Activated naive CD8-positive, alpha-beta T cell treated with anti-CD3 and anti-CD28 coated beads, Interleukin-2, amount 50 U/mL, for 24 hours (primary cell): ENCODE results near the gene TTLL6.
"Not testable (repeated sequence)": the region's sequence is repeated elsewhere in the genome, so short reads cannot be mapped to it uniquely, and the experiment has no call there.

ENCODE experiments used
- ATAC-seq: fragments of 150-1000 bp; cut with Tn5 transposase; one replicate; pipeline ENCODE4 v1.10.0; 2021
- DNase-seq: peaks from one replicate; pipeline ENCODE4 v3.0.0; 2021
- H3K27ac Mint-ChIP-seq: one replicate; pipeline ENCODE4 v1.8.0; 2021; ENCODE audit warnings: mild to moderate bottlenecking, mixed read lengths
- H3K27me3 Mint-ChIP-seq: one replicate; pipeline ENCODE4 v1.8.0; 2021; ENCODE audit warnings: mixed read lengths
- H3K36me3 Mint-ChIP-seq: one replicate; pipeline ENCODE4 v1.8.0; 2021; ENCODE audit warnings: low read depth, mixed read lengths
- H3K4me1 Mint-ChIP-seq: one replicate; pipeline ENCODE4 v1.8.0; 2021; ENCODE audit warnings: mixed read lengths
- H3K4me3 Mint-ChIP-seq: one replicate; pipeline ENCODE4 v1.8.0; 2021; ENCODE audit warnings: mild to moderate bottlenecking, moderate library complexity, mixed read lengths
- H3K9me3 Mint-ChIP-seq: one replicate; pipeline ENCODE4 v1.8.0; 2021; ENCODE audit warnings: mixed read lengths

The TTLL6 gene

GRCh38 chr17:48830840-48831548 lies 14.0 kb upstream of the TTLL6 start, which contains the start of gene CALCOCO2:
Gene CALCOCO2 (plus strand): TSS chr17:48831035. CDS start chr17:48841708, 10,673 bp downstream.
- Mint-ChIP-seq H3K27me3 (no peaks in the 10 kb centered on the region), H3K4me1 (peaks cover 62% of the 10 kb centered on the region), H3K9me3 (no peaks in the 10 kb centered on the region), H3K27ac (peak within 1 kb of the TSS; percentile 95), H3K36me3 (peaks cover under 1% of the 10 kb centered on the region), H3K4me3 (peak within 1 kb of the TSS; percentile 95)
- ATAC-seq (peak; percentile 93), DNase-seq (peak; percentile 93)

- Mint-ChIP-seq H3K27me3 (peaks cover 17% of the 10 kb centered on the region), H3K4me3 (no peak overlapping the region), H3K36me3 (no peaks in the 10 kb centered on the region), H3K4me1 (peaks cover 13% of the 10 kb centered on the region), H3K27ac (no peak overlapping the region), H3K9me3 (no peaks in the 10 kb centered on the region)
- ATAC-seq: no peak
- DNase-seq: no peak
Measured at GRCh38 chr17:48825446-48826381, 8.7 kb upstream of the TTLL6 start.

- not testable (repeated sequence) for DNase-seq, H3K9me3 Mint-ChIP-seq, H3K4me1 Mint-ChIP-seq, H3K27ac Mint-ChIP-seq, H3K36me3 Mint-ChIP-seq, H3K4me3 Mint-ChIP-seq, ATAC-seq
- peaks cover 44% of the 10 kb centered on the region for H3K27me3 Mint-ChIP-seq
Measured at GRCh38 chr17:48820936-48821335, 3.9 kb upstream of the TTLL6 start.

- Mint-ChIP-seq H3K36me3 (no peaks in the 10 kb centered on the region), H3K9me3 (no peaks in the 10 kb centered on the region), H3K4me1 (peaks cover 14% of the 10 kb centered on the region), H3K4me3 (no peak overlapping the region), H3K27ac (no peak overlapping the region), H3K27me3 (peaks cover 57% of the 10 kb centered on the region)
- no peak for DNase-seq
- no peak for ATAC-seq
Measured at GRCh38 chr17:48819466-48819865, 2.4 kb upstream of the TTLL6 start.

GRCh38 chr17:48818361-48818841 lies 1.4 kb upstream of the TTLL6 start:
- peaks cover 15% of the 10 kb centered on the region for H3K4me1 Mint-ChIP-seq
- H3K27ac Mint-ChIP-seq: no peak overlapping the region
- H3K27me3 Mint-ChIP-seq: peaks cover 62% of the 10 kb centered on the region
- DNase-seq: no peak
- no peak for ATAC-seq
- no peak overlapping the region for H3K4me3 Mint-ChIP-seq
- H3K9me3 Mint-ChIP-seq: no peaks in the 10 kb centered on the region
- no peaks in the 10 kb centered on the region for H3K36me3 Mint-ChIP-seq

GRCh38 chr17:48816438-48816773 lies 623 bp downstream of the TTLL6 start:
- ATAC-seq (no peak), DNase-seq (no peak)
- no peak overlapping the region for H3K27ac Mint-ChIP-seq
- H3K9me3 Mint-ChIP-seq: no peaks in the 10 kb centered on the region
- peak overlapping the region; percentile 68 for H3K4me3 Mint-ChIP-seq
- peaks cover 15% of the 10 kb centered on the region for H3K4me1 Mint-ChIP-seq
- no peaks in the 10 kb centered on the region for H3K36me3 Mint-ChIP-seq
- H3K27me3 Mint-ChIP-seq: peaks cover 58% of the 10 kb centered on the region

- Mint-ChIP-seq H3K9me3 (no peaks in the 10 kb centered on the region), H3K27ac (no peak overlapping the region), H3K36me3 (no peaks in the 10 kb centered on the region), H3K4me3 (no peak overlapping the region), H3K4me1 (peaks cover 15% of the 10 kb centered on the region), H3K27me3 (peaks cover 52% of the 10 kb centered on the region)
- DNase-seq (no peak), ATAC-seq (no peak)
Measured at GRCh38 chr17:48815311-48815710, 1.7 kb downstream of the TTLL6 start.

- no peaks in the 10 kb centered on the region for H3K36me3 Mint-ChIP-seq
- ATAC-seq (peak; percentile 42), DNase-seq (peak; percentile 63)
- H3K27ac Mint-ChIP-seq: no peak overlapping the region
- peaks cover 15% of the 10 kb centered on the region for H3K4me1 Mint-ChIP-seq
- H3K4me3 Mint-ChIP-seq: no peak overlapping the region
- H3K9me3 Mint-ChIP-seq: no peaks in the 10 kb centered on the region
- H3K27me3 Mint-ChIP-seq: peaks cover 52% of the 10 kb centered on the region
Measured at GRCh38 chr17:48814504-48814903, 2.5 kb downstream of the TTLL6 start.

- H3K27me3 Mint-ChIP-seq: peaks cover 34% of the 10 kb centered on the region
- H3K9me3 Mint-ChIP-seq: no peaks in the 10 kb centered on the region
- no peak for ATAC-seq
- H3K4me1 Mint-ChIP-seq: peaks cover 15% of the 10 kb centered on the region
- no peaks in the 10 kb centered on the region for H3K36me3 Mint-ChIP-seq
- DNase-seq: no peak
- no peak overlapping the region for H3K4me3 Mint-ChIP-seq
- H3K27ac Mint-ChIP-seq: no peak overlapping the region
Measured at GRCh38 chr17:48812001-48812400, 5.0 kb downstream of the TTLL6 start.

GRCh38 chr17:48809182-48809581 lies 7.8 kb downstream of the TTLL6 start:
- no peaks in the 10 kb centered on the region for H3K36me3 Mint-ChIP-seq

GRCh38 chr17:48804936-48805411 lies 12.1 kb downstream of the TTLL6 start:
- H3K36me3 Mint-ChIP-seq: no peaks in the 10 kb centered on the region
- DNase-seq: peak; percentile 78
- peak; percentile 86 for ATAC-seq
- H3K4me3 Mint-ChIP-seq: no peak overlapping the region
- H3K9me3 Mint-ChIP-seq: no peaks in the 10 kb centered on the region
- H3K4me1 Mint-ChIP-seq: no peaks in the 10 kb centered on the region
- H3K27ac Mint-ChIP-seq: no peak overlapping the region
- peaks cover 14% of the 10 kb centered on the region for H3K27me3 Mint-ChIP-seq

More at GRCh38 chr17:48809182-48809581, 7.8 kb downstream of the TTLL6 start:
- H3K9me3 Mint-ChIP-seq: no peaks in the 10 kb centered on the region
- DNase-seq (no peak), ATAC-seq (no peak)
- H3K4me1 Mint-ChIP-seq: no peaks in the 10 kb centered on the region
- H3K4me3 Mint-ChIP-seq: no peak overlapping the region
- H3K27ac Mint-ChIP-seq: no peak overlapping the region
- peaks cover 16% of the 10 kb centered on the region for H3K27me3 Mint-ChIP-seq

GRCh38 chr17:48800626-48801217 lies 16.3 kb downstream of the TTLL6 start:
- H3K27ac Mint-ChIP-seq: no peak overlapping the region
- H3K4me1 Mint-ChIP-seq: no peaks in the 10 kb centered on the region
- no peak overlapping the region for H3K4me3 Mint-ChIP-seq
- no peaks in the 10 kb centered on the region for H3K9me3 Mint-ChIP-seq
- no peak for ATAC-seq
- no peaks in the 10 kb centered on the region for H3K36me3 Mint-ChIP-seq
- H3K27me3 Mint-ChIP-seq: peaks cover 29% of the 10 kb centered on the region
- no peak for DNase-seq

GRCh38 chr17:48799069-48799723 lies 17.8 kb downstream of the TTLL6 start:
- Mint-ChIP-seq H3K4me3 (no peak overlapping the region), H3K36me3 (no peaks in the 10 kb centered on the region), H3K9me3 (no peaks in the 10 kb centered on the region), H3K27me3 (peaks cover 32% of the 10 kb centered on the region), H3K27ac (no peak overlapping the region), H3K4me1 (no peaks in the 10 kb centered on the region)
- ATAC-seq (no peak), DNase-seq (no peak)

- not testable (repeated sequence) for H3K9me3 Mint-ChIP-seq, H3K4me3 Mint-ChIP-seq, H3K27ac Mint-ChIP-seq, H3K36me3 Mint-ChIP-seq, DNase-seq, ATAC-seq
- Mint-ChIP-seq H3K4me1 (peaks cover 15% of the 10 kb centered on the region), H3K27me3 (peaks cover 44% of the 10 kb centered on the region)
Measured at GRCh38 chr17:48796163-48796522, 20.9 kb downstream of the TTLL6 start.
